GM12878 (cell line): ENCODE measurements around the gene EXOC3L4. TPM values are rescaled to one million over a fixed set of nuclear protein-coding genes. Genes with fewer than 3 reads are reported as not detected.
A peak's percentile ranks its signal among the peaks of the same experiment; 100 is the strongest.

Source experiments
- BHLHE40 ChIP-seq, 2 experiments: fragments of 450-650 bp in 1 of 2; IDR thresholded peaks; 2 replicates each; pipeline ENCODE4 v1.6.1; 2011 to 2017; ENCODE audit warnings: low read depth in 2 of 2, borderline replicate concordance in 1 of 2, improper control_type of control experiment in 1 of 2, low read length in 1 of 2, mild to moderate bottlenecking in 1 of 2
- GABPA ChIP-seq: IDR thresholded peaks from 2 replicates; pipeline ENCODE4 v1.6.1; 2014; ENCODE audit warnings: antibody characterized with exemption, low read depth, mild to moderate bottlenecking, inconsistent platforms
- HDAC2 ChIP-seq: fragments of 200-600 bp; sonication (generic); IDR thresholded peaks from 2 replicates; pipeline ENCODE4 v1.6.1; 2017
- IKZF2 ChIP-seq, 2 experiments: fragments of 450-650 bp; IDR thresholded peaks; 2 replicates each; pipeline ENCODE4 v1.6.1; 2017; ENCODE audit warnings: mild to moderate bottlenecking in 2 of 2, moderate library complexity in 2 of 2
- MEF2B ChIP-seq: fragments of 450-650 bp; IDR thresholded peaks from 2 replicates; pipeline ENCODE4 v1.6.1; 2018; ENCODE audit warnings: mild to moderate bottlenecking, moderate library complexity; ENCODE audit not compliant: partially characterized antibody, poor library complexity, severe bottlenecking
- MXI1 ChIP-seq: fragments of 150-350 bp; IDR thresholded peaks from 2 replicates; pipeline ENCODE4 v1.6.1; 2011; ENCODE audit warnings: low read depth, mild to moderate bottlenecking, inconsistent platforms, low read length, improper control_type of control experiment
- NFYA ChIP-seq: IDR thresholded peaks from 2 replicates; pipeline ENCODE4 v1.6.1; 2011; ENCODE audit warnings: low read depth, mild to moderate bottlenecking, low read length, improper control_type of control experiment, borderline replicate concordance
- SIN3A ChIP-seq: IDR thresholded peaks from 2 replicates; pipeline ENCODE4 v1.6.1; 2012; ENCODE audit warnings: low read depth, low read length, improper control_type of control experiment
- STAT3 ChIP-seq: IDR thresholded peaks from 2 replicates; pipeline ENCODE4 v1.6.1; 2011; ENCODE audit warnings: low read depth, low read length, improper control_type of control experiment
- TCF12 ChIP-seq: IDR thresholded peaks from 2 replicates; pipeline ENCODE4 v1.6.1; 2011; ENCODE audit warnings: low read depth, mild to moderate bottlenecking, low read length
- USF1 ChIP-seq: IDR thresholded peaks from 2 replicates; pipeline ENCODE4 v1.6.1; 2011; ENCODE audit warnings: borderline replicate concordance, low read depth, mild to moderate bottlenecking, moderate library complexity, mixed read lengths, low read length; ENCODE audit not compliant: insufficient read depth; ENCODE audit errors: extremely low read length
- USF2 ChIP-seq: IDR thresholded peaks from 2 replicates; pipeline ENCODE4 v1.6.1; 2011; ENCODE audit warnings: low read depth, low read length, improper control_type of control experiment, borderline replicate concordance
- ZNF217 ChIP-seq: fragments of 450-650 bp; IDR thresholded peaks from 2 replicates; pipeline ENCODE4 v1.6.1; 2017; ENCODE audit warnings: antibody characterized with exemption, mild to moderate bottlenecking
- polyA plus RNA-seq, 11 experiments: library from polyadenylated mRNA; depleted of rRNA in 4 of 11; unstranded in 6 of 11; stranded (reverse) in 5 of 11; fragments of >200 nt; fragmentation: Nextera tagmentation in 4 of 11; fragmentation: Illumina TruSeq in 1 of 11; extraction: Ambion mirVana in 4 of 11; extraction: Trizol in 1 of 11; gene quantifications; 1 replicate in 1 of 11; 2 replicates in 10 of 11; pipeline versions ENCODE4 v1.2.1 to v1.2.3, GENCODE V29; 2011 to 2016; ENCODE audit warnings: inconsistent platforms in 2 of 11, missing spikeins in 2 of 11, low read depth in 1 of 11
- total RNA-seq, 4 experiments: library from RNA; depleted of rRNA in 3 of 4; stranded (reverse); fragments of >200 nt in 3 of 4; fragmentation: Illumina TruSeq in 1 of 4; extraction: Trizol in 1 of 4; gene quantifications; 2 replicates each; pipeline versions ENCODE4 v1.2.1 to v1.2.3, GENCODE V29; 2013 to 2021
- TF ChIP-seq, protein P1 (sequence below): IDR thresholded peaks from 2 replicates; pipeline ENCODE4 v1.6.1; 2012; ENCODE audit warnings: improper control_type of control experiment, low read depth, low read length; ENCODE audit not compliant: insufficient replicate concordance
- TF ChIP-seq, protein P2 (sequence below): IDR thresholded peaks from 2 replicates; pipeline ENCODE4 v1.6.1; 2012; ENCODE audit warnings: low read length, inconsistent platforms

The EXOC3L4 gene
- total and polyA plus RNA-seq, 10 of the 15 experiments (the other 5 are each of a cell fraction or from before 2014, with no cell fraction given), result not detected

- TF ChIP-seq, protein P1, sequence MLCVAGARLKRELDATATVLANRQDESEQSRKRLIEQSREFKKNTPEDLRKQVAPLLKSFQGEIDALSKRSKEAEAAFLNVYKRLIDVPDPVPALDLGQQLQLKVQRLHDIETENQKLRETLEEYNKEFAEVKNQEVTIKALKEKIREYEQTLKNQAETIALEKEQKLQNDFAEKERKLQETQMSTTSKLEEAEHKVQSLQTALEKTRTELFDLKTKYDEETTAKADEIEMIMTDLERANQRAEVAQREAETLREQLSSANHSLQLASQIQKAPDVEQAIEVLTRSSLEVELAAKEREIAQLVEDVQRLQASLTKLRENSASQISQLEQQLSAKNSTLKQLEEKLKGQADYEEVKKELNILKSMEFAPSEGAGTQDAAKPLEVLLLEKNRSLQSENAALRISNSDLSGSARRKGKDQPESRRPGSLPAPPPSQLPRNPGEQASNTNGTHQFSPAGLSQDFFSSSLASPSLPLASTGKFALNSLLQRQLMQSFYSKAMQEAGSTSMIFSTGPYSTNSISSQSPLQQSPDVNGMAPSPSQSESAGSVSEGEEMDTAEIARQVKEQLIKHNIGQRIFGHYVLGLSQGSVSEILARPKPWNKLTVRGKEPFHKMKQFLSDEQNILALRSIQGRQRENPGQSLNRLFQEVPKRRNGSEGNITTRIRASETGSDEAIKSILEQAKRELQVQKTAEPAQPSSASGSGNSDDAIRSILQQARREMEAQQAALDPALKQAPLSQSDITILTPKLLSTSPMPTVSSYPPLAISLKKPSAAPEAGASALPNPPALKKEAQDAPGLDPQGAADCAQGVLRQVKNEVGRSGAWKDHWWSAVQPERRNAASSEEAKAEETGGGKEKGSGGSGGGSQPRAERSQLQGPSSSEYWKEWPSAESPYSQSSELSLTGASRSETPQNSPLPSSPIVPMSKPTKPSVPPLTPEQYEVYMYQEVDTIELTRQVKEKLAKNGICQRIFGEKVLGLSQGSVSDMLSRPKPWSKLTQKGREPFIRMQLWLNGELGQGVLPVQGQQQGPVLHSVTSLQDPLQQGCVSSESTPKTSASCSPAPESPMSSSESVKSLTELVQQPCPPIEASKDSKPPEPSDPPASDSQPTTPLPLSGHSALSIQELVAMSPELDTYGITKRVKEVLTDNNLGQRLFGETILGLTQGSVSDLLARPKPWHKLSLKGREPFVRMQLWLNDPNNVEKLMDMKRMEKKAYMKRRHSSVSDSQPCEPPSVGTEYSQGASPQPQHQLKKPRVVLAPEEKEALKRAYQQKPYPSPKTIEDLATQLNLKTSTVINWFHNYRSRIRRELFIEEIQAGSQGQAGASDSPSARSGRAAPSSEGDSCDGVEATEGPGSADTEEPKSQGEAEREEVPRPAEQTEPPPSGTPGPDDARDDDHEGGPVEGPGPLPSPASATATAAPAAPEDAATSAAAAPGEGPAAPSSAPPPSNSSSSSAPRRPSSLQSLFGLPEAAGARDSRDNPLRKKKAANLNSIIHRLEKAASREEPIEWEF, result no peak
- TF ChIP-seq IKZF2 (IDR thresholded peaks at IDR 0.05) (peak; percentile 57 to 61; a peak in 3 of 4 replicates), NFYA (no peak), MXI1 (peak; percentile 88), HDAC2 (no peak), STAT3 (0 out of 2 replicates have a peak, but pooled peaks have one; percentile 12), BHLHE40 (IDR thresholded peaks at IDR 0.05; ENCODE audit: borderline replicate concordance in 1 of 2, low read depth in 2 of 2, low read length in 1 of 2) (peak in 1 of 2 experiments; percentile 47; a peak in 1 of 4 replicates), MEF2B (peak; percentile 55), USF2 (peak; percentile 8; the same call in 1 of the 2 replicates), SIN3A (peak; percentile 91), TCF12 (peak; percentile 23; the same call in 1 of the 2 replicates), USF1 (peak; percentile 62), ZNF217 (no peak), GABPA (no peak)
- TF ChIP-seq, protein P2, sequence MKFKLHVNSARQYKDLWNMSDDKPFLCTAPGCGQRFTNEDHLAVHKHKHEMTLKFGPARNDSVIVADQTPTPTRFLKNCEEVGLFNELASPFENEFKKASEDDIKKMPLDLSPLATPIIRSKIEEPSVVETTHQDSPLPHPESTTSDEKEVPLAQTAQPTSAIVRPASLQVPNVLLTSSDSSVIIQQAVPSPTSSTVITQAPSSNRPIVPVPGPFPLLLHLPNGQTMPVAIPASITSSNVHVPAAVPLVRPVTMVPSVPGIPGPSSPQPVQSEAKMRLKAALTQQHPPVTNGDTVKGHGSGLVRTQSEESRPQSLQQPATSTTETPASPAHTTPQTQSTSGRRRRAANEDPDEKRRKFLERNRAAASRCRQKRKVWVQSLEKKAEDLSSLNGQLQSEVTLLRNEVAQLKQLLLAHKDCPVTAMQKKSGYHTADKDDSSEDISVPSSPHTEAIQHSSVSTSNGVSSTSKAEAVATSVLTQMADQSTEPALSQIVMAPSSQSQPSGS, result 0 out of 2 replicates have a peak, but pooled peaks have one; percentile 31
These were observed 49.1 kb upstream of the EXOC3L4 start (continued) for GRCh38 chr14:103045371-103045869.
